ENCODE measurements around the gene FKRP. TPM values are rescaled to one million over a fixed set of nuclear protein-coding genes. Genes with fewer than 3 reads are reported as not detected.
"Not testable (repeated sequence)": the region's sequence is repeated elsewhere in the genome, so short reads cannot be mapped to it uniquely, and the experiment has no call there.

Gene FKRP, protein sequence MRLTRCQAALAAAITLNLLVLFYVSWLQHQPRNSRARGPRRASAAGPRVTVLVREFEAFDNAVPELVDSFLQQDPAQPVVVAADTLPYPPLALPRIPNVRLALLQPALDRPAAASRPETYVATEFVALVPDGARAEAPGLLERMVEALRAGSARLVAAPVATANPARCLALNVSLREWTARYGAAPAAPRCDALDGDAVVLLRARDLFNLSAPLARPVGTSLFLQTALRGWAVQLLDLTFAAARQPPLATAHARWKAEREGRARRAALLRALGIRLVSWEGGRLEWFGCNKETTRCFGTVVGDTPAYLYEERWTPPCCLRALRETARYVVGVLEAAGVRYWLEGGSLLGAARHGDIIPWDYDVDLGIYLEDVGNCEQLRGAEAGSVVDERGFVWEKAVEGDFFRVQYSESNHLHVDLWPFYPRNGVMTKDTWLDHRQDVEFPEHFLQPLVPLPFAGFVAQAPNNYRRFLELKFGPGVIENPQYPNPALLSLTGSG
- total RNA-seq = 12.4 TPM

DNA sequence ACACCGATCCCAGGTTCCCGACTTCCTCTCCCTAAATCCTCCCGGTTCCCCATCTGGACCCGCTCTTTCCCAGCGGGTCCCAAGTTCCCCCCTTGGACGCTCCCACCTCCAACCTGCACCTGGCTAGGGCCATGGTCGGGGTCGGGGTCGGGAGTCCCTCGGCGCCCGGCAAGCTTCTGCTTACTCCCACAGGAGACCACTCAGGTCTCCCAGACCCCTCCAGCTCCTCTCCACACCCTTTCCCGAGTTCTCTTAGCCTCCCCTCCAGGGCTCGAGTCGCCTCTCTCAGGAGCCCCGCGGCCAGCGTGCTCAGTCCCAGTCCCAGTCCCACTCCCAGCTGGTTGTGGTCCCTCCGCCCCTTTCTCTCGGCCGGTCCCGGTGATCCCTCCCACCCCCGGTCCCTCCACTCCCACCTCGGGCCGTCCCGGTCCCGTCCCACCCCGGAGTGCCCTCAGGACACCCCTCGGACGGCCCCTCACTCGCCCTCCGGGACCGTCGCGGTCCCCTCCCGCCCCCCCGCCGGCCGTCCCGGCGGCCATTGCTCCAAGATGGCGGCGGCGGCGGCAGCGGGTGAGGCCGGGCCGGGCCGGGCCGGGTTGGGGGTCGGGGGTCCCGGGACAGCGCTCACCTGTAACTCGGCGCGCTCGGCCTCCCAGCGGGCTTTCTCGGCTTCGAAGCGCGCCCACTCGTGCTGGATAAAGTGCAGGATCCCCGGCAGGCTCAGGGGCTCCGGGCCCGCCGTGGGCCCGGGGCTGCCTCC lies at the start of gene FKRP:
TSS of gene FKRP (plus strand) at position 537 of the 760 bp plus-strand sequence. CDS start 9,394 bp downstream, outside the sequence.
- peaks cover 50% of the 10 kb centered on the region for H3K4me1 ChIP-seq (ENCODE audit: insufficient read depth, low read length)
- no peaks in the 10 kb centered on the region for H3K9me3 ChIP-seq (ENCODE audit: low read depth, low read length)
- no peaks in the 10 kb centered on the region for H3K27me3 ChIP-seq (ENCODE audit: insufficient read depth, low read length)
- peak within 1 kb of the TSS; percentile 74 for H3K4me3 ChIP-seq (ENCODE audit: low read length)

DNA sequence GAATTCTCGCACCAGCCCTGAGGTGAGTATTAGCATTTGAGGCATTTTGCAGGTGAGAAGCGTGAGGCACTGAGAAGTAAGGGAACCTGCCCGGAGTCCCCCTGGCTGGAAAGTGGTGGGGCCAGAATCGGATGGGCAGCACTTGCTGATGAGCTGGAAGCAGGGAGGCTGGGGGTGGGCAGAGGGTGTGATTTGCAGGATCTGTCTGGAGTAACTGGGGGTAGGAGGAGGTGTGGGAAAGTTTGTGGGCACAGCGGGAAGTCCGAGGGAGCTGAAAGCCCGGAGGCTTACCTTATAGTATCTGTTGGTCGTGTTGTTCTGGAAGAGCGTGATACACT lies 49.0 kb upstream of the FKRP start:
- Histone ChIP-seq H3K4me1 (ENCODE audit: insufficient read depth, low read length) (no peaks in the 10 kb centered on the region), H3K4me3 (ENCODE audit: low read length) (no peak overlapping the region), H3K9me3 (ENCODE audit: low read depth, low read length) (no peaks in the 10 kb centered on the region), H3K27me3 (ENCODE audit: insufficient read depth, low read length) (no peaks in the 10 kb centered on the region)

DNA sequence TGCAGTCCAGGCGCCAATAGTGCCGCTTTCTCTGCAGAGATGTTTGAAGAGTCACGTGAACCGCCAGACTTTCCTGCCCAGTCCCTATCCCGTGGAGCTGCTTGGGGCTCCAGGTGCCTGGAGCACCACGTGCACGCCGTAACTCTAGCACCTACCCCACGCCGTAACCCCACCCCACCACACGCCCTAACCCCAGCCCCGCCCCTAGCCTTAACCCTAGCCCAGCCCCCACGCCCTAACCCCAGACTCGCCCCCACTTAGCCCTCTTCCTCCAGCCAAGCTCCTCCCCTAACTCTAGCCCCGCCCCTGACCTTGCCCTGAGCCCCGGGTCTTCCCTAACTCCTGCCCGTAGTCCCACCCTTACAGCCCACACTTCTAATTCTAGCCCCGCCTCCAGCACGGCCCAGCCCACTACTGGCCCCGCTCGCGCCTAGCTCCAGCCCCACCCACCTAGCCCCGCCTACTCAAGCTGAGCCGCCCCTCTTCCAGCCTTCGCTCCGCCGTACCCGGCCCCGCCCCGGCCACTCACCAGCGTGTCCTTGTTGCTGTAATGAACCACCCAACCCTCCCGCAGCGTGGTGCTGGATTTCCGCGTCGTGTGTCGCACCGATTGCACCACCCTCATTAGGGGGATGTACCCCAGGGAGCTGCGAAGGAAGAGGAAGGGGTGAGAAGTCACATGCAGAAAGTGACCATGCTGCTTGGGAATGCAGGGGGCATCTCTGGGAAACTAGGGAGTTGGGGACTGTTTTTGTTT lies 48.5 kb upstream of the FKRP start:
- H3K9me3 ChIP-seq (ENCODE audit: low read depth, low read length) = no peaks in the 10 kb centered on the region
- H3K4me1 ChIP-seq (ENCODE audit: insufficient read depth, low read length) = no peaks in the 10 kb centered on the region
- H3K4me3 ChIP-seq (ENCODE audit: low read length) = no peak overlapping the region
- H3K27me3 ChIP-seq (ENCODE audit: insufficient read depth, low read length) = no peaks in the 10 kb centered on the region

DNA sequence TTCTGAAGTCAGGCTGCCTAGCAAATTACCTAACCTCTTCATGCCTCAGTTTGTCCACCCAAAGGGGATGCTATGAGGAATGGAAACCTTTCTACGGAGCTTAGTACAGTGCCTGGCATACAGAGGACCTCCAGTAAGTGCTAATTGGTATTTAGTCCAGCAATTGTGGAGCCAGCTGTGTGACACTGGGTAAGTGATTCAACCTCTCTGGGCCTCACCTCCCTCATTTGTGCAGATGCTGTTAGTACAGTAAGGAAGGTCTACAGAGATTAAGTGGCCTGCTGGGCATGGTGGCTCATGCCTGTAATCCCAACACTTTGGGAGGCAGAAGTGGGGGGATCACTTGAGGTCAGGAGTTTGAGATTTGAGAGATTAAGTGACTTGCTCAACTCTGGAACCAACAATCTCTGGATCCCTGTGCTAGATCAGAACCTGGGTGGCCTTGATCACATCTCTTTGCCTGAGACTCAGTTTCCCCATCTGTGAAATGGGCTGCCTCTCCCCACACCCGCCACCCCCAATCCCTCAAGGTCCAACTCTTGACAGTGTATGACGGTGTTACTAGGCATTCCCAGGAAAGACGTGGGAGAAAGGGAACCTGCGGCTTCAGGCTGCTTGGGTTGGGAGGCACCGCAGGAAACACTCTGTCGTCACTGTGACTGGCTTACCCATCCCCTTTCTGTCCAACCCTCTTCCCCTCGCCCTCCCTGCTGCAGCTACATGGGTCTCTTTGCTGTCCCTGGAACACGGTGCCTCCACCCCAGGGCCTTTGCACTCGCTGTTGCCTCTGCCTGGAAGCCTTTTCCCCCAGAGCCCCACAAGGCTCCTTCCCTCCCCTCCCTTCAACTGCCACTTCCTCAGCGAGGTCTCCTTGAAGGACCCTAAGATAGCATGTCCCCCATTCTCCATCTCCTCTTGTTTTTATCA lies 47.2 kb upstream of the FKRP start:
- no peaks in the 10 kb centered on the region for H3K27me3 ChIP-seq (ENCODE audit: insufficient read depth, low read length)
- no peak overlapping the region for H3K4me3 ChIP-seq (ENCODE audit: low read length)
- no peaks in the 10 kb centered on the region for H3K9me3 ChIP-seq (ENCODE audit: low read depth, low read length)
- H3K4me1 ChIP-seq (ENCODE audit: insufficient read depth, low read length) = no peaks in the 10 kb centered on the region

DNA sequence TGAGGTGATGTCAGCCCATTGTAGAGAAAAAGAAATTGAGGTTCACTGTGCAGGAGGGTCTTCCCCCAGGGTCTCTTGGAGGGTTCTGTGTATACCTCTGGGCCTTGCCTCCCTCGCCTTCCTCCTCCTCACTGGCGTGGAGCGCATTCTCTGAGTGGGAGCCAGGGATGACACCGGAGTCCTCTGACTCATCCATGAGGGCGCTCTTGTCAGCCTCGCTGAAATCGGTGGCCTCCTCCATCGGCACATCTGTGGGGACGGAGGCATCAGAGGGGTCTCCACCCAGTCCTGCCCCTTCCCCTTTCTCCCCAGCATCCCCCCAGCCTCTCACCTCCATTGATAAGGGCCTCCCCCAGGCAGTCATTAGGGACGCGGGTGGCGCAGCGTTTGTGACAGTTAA lies 45.2 kb upstream of the FKRP start:
- H3K4me1 ChIP-seq (ENCODE audit: insufficient read depth, low read length) = no peaks in the 10 kb centered on the region
- no peak overlapping the region for H3K4me3 ChIP-seq (ENCODE audit: low read length)
- no peaks in the 10 kb centered on the region for H3K9me3 ChIP-seq (ENCODE audit: low read depth, low read length)
- no peaks in the 10 kb centered on the region for H3K27me3 ChIP-seq (ENCODE audit: insufficient read depth, low read length)

DNA sequence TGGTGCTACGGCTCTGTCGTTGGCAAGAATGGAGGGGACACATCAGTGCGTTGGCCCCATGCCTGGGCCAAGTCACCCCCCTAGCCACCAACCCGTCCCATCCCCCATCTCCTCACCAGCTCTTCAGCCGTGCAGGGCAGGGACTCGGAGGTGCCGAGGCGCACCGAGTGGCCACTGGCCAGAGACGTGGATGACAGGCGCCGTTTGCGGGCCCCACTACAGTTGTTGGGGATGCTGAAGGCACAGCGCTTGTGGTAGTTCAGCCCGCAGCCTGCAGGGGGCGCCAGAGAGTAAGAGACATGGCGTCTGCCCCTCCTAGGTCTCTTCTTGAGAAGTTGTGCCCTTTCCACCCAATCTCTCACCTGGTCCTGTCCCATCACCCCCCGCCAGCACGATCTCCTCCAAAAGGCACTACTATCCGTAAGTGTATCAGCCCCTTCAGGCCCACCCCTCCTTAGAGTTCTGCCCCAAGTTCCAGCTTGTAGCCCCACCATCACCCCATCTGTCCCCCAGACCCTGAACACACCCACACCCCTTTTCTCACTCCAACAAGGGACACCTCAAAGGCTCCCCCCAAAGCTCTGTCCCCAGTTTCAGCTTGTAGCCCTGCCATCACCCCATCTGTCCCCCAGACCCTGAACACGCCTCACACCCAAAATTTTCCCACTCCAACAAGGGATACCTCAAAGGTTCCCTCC lies 41.3 kb upstream of the FKRP start:
- H3K27me3 ChIP-seq (ENCODE audit: insufficient read depth, low read length) = no peaks in the 10 kb centered on the region
- no peaks in the 10 kb centered on the region for H3K9me3 ChIP-seq (ENCODE audit: low read depth, low read length)
- H3K4me3 ChIP-seq (ENCODE audit: low read length) = no peak overlapping the region
- H3K4me1 ChIP-seq (ENCODE audit: insufficient read depth, low read length) = no peaks in the 10 kb centered on the region

DNA sequence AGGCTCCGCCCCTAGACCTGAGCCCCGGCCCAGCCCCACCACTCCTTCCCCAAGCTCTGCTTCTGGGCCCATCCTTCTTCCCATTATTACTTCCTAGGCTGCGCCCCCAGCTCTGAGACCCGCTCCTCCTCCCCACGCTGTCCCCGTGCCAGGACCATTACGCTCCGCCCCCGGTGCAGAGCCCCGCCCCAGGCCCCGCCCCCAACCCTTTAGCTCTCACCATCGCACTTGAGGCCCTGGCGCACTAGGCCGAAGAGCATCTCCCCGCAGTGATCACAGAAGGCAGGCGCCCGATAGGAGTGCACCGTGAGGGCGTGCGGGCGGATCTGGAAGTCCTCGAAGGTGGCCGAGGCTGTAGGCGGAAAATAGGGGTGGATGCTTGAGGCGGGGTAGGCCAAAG lies 35.2 kb upstream of the FKRP start:
- Histone ChIP-seq H3K27me3 (ENCODE audit: insufficient read depth, low read length) (no peaks in the 10 kb centered on the region), H3K9me3 (ENCODE audit: low read depth, low read length) (no peaks in the 10 kb centered on the region), H3K4me1 (ENCODE audit: insufficient read depth, low read length) (peaks cover 26% of the 10 kb centered on the region), H3K4me3 (ENCODE audit: low read length) (no peak overlapping the region)

DNA sequence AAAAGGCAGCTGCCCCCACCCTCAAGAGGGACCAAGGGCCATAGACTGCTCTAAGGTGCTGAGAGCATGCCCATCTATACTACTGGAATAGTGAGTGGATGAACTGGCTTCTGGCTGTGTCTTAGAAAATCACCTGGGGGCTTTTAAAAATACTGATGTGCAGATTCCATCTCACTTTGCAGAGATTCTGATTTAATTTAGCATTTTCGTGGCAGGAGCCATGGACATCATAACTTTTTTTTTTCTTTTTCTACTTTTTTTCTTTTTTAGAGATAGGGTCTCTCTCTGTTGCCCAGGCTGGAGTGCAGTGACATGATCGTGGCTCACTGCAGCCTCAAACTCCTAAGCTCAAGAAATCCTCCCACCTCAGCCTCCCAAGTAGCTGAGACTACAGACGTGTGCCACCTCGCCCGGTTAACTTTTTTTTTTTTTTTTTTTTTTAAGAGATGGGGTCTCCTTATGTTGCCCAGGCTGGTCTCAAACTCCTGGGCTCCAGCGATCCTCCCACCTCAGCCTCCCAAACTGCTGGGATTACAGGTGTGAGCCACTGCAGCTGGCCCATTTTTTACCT lies 33.0 kb upstream of the FKRP start:
- H3K4me3 ChIP-seq (ENCODE audit: low read length); H3K9me3 ChIP-seq (ENCODE audit: low read depth, low read length); H3K27me3 ChIP-seq (ENCODE audit: insufficient read depth, low read length): not testable (repeated sequence)
- peaks cover 36% of the 10 kb centered on the region for H3K4me1 ChIP-seq (ENCODE audit: insufficient read depth, low read length)

DNA sequence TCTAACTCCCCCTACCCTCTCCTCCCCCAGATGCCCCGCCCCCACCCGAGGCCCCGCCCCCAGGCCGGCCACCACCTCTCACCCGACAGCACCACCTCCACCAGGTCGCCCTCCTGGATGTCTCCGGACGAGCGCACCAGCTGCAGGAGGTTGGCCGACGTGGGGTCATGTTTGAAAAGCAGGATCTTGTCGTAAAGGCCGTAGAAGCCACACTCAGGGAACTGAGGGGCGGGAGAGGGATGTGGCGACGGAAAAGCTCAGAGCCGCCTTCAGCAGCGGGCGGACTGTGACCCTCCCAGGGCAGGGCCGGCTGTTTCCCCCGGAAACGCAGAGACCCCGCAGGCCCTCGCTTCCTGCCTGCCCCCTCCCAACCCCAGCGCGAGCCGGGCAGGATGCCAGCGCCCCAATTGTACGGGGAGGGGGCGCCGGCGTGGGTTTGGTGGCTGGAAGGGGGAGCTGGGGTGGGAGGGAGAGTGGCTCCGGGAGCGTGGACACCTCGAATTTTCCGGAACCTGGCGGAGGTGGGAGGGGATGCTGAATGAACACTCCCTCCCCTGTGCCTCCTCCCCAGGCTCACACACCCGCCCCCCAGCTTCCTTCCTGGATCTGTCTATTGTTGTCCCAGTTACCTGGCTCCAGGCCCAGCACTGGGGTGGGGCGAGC lies 31.9 kb upstream of the FKRP start:
- no peaks in the 10 kb centered on the region for H3K27me3 ChIP-seq (ENCODE audit: insufficient read depth, low read length)
- no peaks in the 10 kb centered on the region for H3K9me3 ChIP-seq (ENCODE audit: low read depth, low read length)
- H3K4me1 ChIP-seq (ENCODE audit: insufficient read depth, low read length) = peaks cover 47% of the 10 kb centered on the region
- peak overlapping the region; percentile 88 for H3K4me3 ChIP-seq (ENCODE audit: low read length)

DNA sequence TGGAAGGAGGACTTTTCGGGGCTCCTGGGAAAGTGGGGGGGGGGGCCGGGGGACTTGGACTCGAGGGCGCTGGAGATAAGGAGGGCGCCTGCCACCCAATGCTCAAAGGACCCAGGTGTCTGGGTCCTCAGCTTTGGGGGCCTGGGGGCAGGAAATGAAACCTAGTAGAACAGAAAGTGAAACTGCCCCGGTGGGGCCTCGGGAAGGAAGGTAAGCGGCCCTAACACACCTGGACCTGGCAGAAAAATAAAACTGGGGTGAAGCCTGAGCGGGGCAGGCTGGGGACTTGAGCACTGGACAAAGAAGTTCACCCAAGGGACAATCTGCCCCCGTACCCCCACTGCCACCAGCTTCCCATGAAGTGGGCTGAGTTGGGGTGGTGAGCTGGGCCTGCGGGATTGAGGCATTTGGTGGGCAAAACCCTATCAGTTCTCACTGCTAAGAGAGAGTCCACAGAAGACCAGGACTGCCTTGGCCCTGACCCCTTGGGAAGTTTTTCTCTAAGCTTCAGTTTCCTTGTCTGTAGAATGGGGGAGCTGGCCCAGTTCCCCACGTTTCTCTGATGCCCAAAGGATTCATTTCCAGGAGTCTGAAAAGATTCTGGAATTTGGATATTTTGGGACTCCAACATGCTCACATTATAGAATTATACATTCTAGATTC lies 31.3 kb upstream of the FKRP start:
- peaks cover 53% of the 10 kb centered on the region for H3K4me1 ChIP-seq (ENCODE audit: insufficient read depth, low read length)
- peak overlapping the region; percentile 88 for H3K4me3 ChIP-seq (ENCODE audit: low read length)
- no peaks in the 10 kb centered on the region for H3K27me3 ChIP-seq (ENCODE audit: insufficient read depth, low read length)
- no peaks in the 10 kb centered on the region for H3K9me3 ChIP-seq (ENCODE audit: low read depth, low read length)

DNA sequence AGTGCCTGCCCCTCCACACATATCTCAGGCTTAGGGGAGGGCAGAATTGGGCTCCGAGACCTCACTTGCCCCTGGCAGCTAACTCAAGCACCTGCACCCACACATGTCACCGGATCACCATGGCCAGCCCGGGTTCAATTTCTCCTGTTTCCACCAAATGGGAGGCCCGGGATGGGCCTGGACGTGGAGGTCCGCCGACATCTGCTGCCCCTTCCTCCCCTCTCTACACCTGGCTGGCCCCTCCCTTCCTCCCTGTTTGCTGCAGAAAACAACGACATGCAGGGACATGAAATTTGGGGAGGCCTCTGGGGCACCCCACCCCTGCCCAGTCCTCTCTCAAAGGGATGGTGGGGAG lies 30.3 kb upstream of the FKRP start:
- Histone ChIP-seq H3K27me3 (ENCODE audit: insufficient read depth, low read length) (no peaks in the 10 kb centered on the region), H3K9me3 (ENCODE audit: low read depth, low read length) (no peaks in the 10 kb centered on the region), H3K4me3 (ENCODE audit: low read length) (peak overlapping the region; percentile 88), H3K4me1 (ENCODE audit: insufficient read depth, low read length) (peaks cover 64% of the 10 kb centered on the region)

DNA sequence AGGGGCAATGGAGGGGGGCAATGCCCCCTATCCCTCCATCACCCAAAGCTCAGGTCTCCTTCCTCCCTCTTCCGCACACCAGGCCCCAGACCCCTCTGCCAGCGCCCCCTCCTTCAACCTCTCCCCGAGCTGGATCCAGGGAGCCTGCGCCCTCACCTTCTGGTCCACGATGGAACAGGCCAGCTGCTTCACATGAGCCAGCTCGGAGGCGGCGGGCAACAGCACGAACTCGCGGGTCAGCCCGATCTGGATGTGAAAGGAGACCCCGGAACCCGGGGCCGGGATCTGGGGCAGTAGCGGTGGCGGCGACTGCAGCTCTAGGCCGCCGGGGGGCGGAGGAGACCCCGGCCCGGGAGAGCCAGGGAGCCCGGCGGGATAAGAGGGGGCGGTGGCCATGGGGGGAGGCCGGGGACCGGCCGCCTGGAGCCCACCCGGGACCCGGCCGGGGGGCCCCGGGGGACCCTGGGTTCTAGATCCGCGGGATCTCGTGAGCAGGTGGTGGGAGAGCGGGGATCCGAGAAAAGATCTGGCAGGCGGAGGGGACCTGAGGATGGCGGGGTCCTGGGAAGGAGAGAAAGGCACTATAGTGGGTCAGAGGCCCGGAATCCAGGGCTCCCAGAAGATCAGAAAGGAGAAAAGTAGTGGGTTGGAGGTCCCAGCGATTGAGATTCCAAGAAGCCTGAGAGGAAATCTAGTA lies 29.7 kb upstream of the FKRP start:
- Histone ChIP-seq H3K4me1 (ENCODE audit: insufficient read depth, low read length) (peaks cover 66% of the 10 kb centered on the region), H3K27me3 (ENCODE audit: insufficient read depth, low read length) (no peaks in the 10 kb centered on the region), H3K4me3 (ENCODE audit: low read length) (peak overlapping the region; percentile 88), H3K9me3 (ENCODE audit: low read depth, low read length) (no peaks in the 10 kb centered on the region)

Measured in mononuclear cell (primary cell).